ENCODE data around the gene TNFRSF21.

- no peak for TF ChIP-seq CTCF (IDR thresholded peaks at IDR 0.05)
- no peak for TF ChIP-seq EP300 (IDR thresholded peaks at IDR 0.05)
- no peak for TF ChIP-seq POLR2AphosphoS5 (IDR thresholded peaks at IDR 0.05)
- TF ChIP-seq POLR2A (IDR thresholded peaks at IDR 0.05): no peak
Observed at GRCh38 chr6:47310131-47310480, 401 bp upstream of the TNFRSF21 start.
